UCSD-AML1 (cell line): ENCODE results near the gene CCDC187.

Experiments
- DNase-seq: peaks from one replicate; lab custom pipeline; 2025; ENCODE audit not compliant: unreplicated experiment; lab: John Stamatoyannopoulos, UW

Gene CCDC187

GRCh38 chr9:136313111-136314055 lies 9.5 kb upstream of the CCDC187 start:
- DNase-seq = no peak

- peak; percentile 66 for DNase-seq
Measured at GRCh38 chr9:136312436-136312835, 8.5 kb upstream of the CCDC187 start.

GRCh38 chr9:136312009-136312375 lies 8.1 kb upstream of the CCDC187 start:
- DNase-seq = no peak

GRCh38 chr9:136311051-136312008 lies 7.4 kb upstream of the CCDC187 start:
- no peak for DNase-seq

- no peak for DNase-seq
Measured at GRCh38 chr9:136310273-136311030, 6.6 kb upstream of the CCDC187 start.

- no peak for DNase-seq
Measured at GRCh38 chr9:136309806-136310220, 5.9 kb upstream of the CCDC187 start.

GRCh38 chr9:136309101-136309801 lies 5.4 kb upstream of the CCDC187 start:
- DNase-seq = no peak

- DNase-seq = no peak
Measured at GRCh38 chr9:136308702-136309053, 4.8 kb upstream of the CCDC187 start.

- DNase-seq = no peak
Measured at GRCh38 chr9:136308006-136308701, 4.3 kb upstream of the CCDC187 start.

- no peak for DNase-seq
Measured at GRCh38 chr9:136307215-136307750, 3.4 kb upstream of the CCDC187 start.

- DNase-seq = no peak
Measured at GRCh38 chr9:136306211-136307208, 2.6 kb upstream of the CCDC187 start.

- no peak for DNase-seq
Measured at GRCh38 chr9:136305804-136306203, 1.9 kb upstream of the CCDC187 start.

- DNase-seq = no peak
Measured at GRCh38 chr9:136304981-136305380, 1.1 kb upstream of the CCDC187 start.

- no peak for DNase-seq
Measured at GRCh38 chr9:136304456-136304855, 562 bp upstream of the CCDC187 start.

- DNase-seq = no peak
Measured at GRCh38 chr9:136303066-136303824, 649 bp downstream of the CCDC187 start.

- DNase-seq = no peak
Measured at GRCh38 chr9:136302527-136302926, 1.4 kb downstream of the CCDC187 start.

GRCh38 chr9:136300866-136301265 lies 3.0 kb downstream of the CCDC187 start:
- DNase-seq = no peak
